Measurements from ENCODE around the gene ADAM12. TPM values are rescaled to one million over a fixed set of nuclear protein-coding genes. Genes with fewer than 3 reads are reported as not detected.

The ADAM12 gene
- total RNA-seq, 4 donors from 2014 or later: under 0.01 to 60.8 (median 0.64) TPM; not detected in 1

DNA sequence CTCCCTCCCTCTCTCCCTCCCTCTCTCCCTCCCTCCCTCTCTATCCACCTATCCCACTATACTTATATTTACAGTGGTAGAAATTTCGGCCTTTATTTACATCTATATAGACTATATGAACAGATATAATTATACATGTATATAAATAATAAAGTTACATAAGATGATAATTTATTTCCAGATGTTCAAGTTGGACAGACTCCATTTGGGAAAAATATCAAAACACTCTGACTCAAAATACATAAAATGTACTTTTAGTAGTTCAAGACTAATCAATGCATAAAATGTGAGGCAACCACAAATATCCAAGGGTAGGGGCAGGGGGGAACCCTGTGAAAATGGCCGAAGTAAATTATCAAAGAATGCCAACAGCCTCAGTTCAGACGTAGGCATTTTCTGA, 288.9 kb downstream of the ADAM12 start:
- DNase-seq: no peak
- Histone ChIP-seq H3K27ac (no peak overlapping the region), H3K36me3 (no peaks in the 10 kb centered on the region), H3K9me3 (no peaks in the 10 kb centered on the region), H3K27me3 (no peaks in the 10 kb centered on the region), H3K4me1 (no peaks in the 10 kb centered on the region), H3K4me3 (no peak overlapping the region)
- TF ChIP-seq POLR2A (IDR thresholded peaks at IDR 0.05) (no peak), CTCF (IDR thresholded peaks at IDR 0.05) (no peak)
- intact Hi-C loops (cut with DNase I; ENCODE audit: low total_unique reads): no loop called here

- TF ChIP-seq CTCF (IDR thresholded peaks at IDR 0.05): no peak
- TF ChIP-seq POLR2A (IDR thresholded peaks at IDR 0.05): no peak
- no peaks in the 10 kb centered on the region for H3K9me3 ChIP-seq
- no peaks in the 10 kb centered on the region for H3K36me3 ChIP-seq
- intact Hi-C loops (cut with DNase I; ENCODE audit: low total_unique reads): no loop called here
- H3K4me1 ChIP-seq: no peaks in the 10 kb centered on the region
- no peak overlapping the region for H3K4me3 ChIP-seq
- H3K27me3 ChIP-seq: no peaks in the 10 kb centered on the region
- no peak for DNase-seq
- no peak overlapping the region for H3K27ac ChIP-seq
Measured at GRCh38 chr10:126098226-126098581, 290.1 kb downstream of the ADAM12 start.

DNA sequence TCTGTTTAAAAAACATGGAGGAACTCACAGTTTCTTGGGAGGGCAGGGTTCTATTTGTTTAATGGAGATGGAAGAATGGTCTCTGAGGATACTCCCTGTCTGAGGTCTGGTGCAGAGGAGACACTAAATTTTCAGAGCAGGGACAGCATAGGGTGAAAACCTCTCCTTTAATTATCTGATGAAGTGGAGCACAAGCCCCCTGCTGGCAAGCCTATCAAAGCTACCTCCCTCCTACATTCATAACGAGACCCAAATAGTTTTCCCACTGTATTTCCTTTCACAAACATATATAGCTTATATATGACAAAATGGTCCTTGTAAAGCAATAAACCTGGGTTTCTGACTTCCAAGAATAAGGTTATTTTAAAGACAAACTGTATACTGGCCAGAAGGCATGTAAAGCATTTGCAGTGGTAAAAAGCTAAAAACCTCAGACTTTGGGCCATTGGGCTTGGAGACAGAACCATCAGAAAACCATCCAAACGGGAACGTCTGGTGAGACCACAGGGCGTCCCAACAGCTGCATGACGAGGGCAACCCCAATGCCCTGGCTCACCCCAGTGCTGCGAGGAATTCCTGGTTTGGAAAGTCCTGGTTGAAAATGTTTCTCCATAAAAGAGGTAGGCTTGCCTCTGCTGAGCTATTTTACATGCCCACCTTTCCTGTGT, 290.6 kb downstream of the ADAM12 start:
- intact Hi-C loops (cut with DNase I; ENCODE audit: low total_unique reads): no loop called here
- H3K4me3 ChIP-seq: no peak overlapping the region
- H3K36me3 ChIP-seq: no peaks in the 10 kb centered on the region
- H3K9me3 ChIP-seq: no peaks in the 10 kb centered on the region
- no peaks in the 10 kb centered on the region for H3K4me1 ChIP-seq
- no peak for DNase-seq
- H3K27ac ChIP-seq: no peak overlapping the region
- no peaks in the 10 kb centered on the region for H3K27me3 ChIP-seq
- TF ChIP-seq POLR2A (IDR thresholded peaks at IDR 0.05) (no peak), CTCF (IDR thresholded peaks at IDR 0.05) (no peak)

DNA sequence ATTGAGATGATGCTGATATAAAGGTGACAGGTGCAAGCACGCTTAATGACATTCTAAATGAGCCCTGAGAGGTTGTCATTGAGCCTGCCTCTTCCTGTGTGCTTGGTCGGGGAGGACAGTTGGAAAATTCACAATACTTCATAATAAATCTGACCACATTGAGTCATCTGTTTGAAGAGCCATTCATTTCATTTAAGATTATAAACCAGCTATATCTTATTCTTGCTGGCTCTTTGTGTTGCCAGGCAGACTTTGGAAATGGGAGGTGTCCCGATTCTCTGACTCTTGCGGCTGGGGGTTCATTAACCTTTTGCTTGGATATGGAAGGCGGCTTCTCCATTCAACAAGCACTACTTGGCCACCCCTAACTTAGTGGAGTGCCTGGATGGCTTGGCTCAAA, 293.7 kb downstream of the ADAM12 start:
- Histone ChIP-seq H3K9me3 (no peaks in the 10 kb centered on the region), H3K27ac (no peak overlapping the region), H3K4me3 (no peak overlapping the region), H3K36me3 (no peaks in the 10 kb centered on the region), H3K4me1 (no peaks in the 10 kb centered on the region), H3K27me3 (no peaks in the 10 kb centered on the region)
- TF ChIP-seq CTCF (IDR thresholded peaks at IDR 0.05) (no peak), POLR2A (IDR thresholded peaks at IDR 0.05) (no peak)
- intact Hi-C loops (cut with DNase I; ENCODE audit: low total_unique reads): no loop called here
- no peak for DNase-seq

DNA sequence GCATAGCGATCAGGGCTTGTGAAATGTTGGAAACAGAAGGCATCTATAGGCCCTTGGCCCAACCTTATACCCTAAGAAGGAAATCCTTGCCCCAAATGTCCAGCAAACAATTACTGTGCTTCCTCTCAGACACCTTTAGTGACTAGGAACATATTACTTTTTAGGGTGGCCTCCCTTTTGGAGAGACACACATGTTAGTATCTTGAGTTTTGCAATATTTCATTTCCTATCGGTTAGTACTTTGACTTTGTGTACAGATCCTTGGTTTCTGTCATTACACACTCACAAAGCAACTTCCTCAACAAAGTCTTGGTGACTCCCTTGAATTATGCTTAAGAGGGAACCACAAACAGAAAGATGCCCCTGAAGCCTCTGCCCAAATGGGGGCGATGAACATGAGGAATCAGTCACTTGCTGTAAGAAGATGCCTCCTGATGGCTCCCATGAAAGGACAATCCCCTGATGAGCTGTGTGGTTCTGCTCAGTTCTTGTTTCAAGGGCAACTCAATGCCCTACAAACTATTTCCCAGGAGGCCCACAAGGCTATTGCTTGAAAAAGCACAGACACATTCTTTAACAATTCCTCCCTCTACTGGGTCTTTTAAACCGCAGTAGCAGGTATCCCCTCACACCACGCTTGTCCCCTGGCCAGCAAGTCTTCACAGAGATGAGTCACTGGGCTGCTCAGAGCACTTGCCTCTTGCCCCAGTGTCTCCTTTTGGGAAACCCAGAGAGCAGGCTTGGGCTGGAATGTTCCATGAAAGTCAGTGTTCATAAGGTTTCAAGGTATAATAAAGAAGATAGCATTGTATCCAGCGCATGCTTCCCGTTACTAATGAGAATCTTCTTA, 295.7 kb downstream of the ADAM12 start:
- H3K9me3 ChIP-seq: no peaks in the 10 kb centered on the region
- intact Hi-C loops (cut with DNase I; ENCODE audit: low total_unique reads): no loop called here
- H3K27ac ChIP-seq: no peak overlapping the region

More for the DNA sequence above, 295.7 kb downstream of the ADAM12 start:
- no peaks in the 10 kb centered on the region for H3K27me3 ChIP-seq
- TF ChIP-seq POLR2A (IDR thresholded peaks at IDR 0.05): no peak
- no peak for TF ChIP-seq CTCF (IDR thresholded peaks at IDR 0.05)
- no peaks in the 10 kb centered on the region for H3K4me1 ChIP-seq
- DNase-seq: no peak
- no peak overlapping the region for H3K4me3 ChIP-seq
- H3K36me3 ChIP-seq: no peaks in the 10 kb centered on the region

All from uterus (tissue), 4 donors.